Raji (cell line): ENCODE measurements around the gene SLC16A7.

Experiments
- POLR2A ChIP-seq: IDR thresholded peaks from 2 replicates; pipeline ENCODE4 v1.6.1; 2011; ENCODE audit warnings: low read depth, low read length, control low read depth; ENCODE audit not compliant: insufficient read depth

The SLC16A7 gene

GRCh38 chr12:59646636-59647035 is 50.8 kb downstream of the SLC16A7 start:
- no peak for TF ChIP-seq POLR2A

GRCh38 chr12:59649203-59649602 is 53.4 kb downstream of the SLC16A7 start:
- no peak for TF ChIP-seq POLR2A

GRCh38 chr12:59650588-59651228 is 54.9 kb downstream of the SLC16A7 start:
- TF ChIP-seq POLR2A: no peak

- TF ChIP-seq POLR2A: no peak
Observed at GRCh38 chr12:59651229-59651920, 55.5 kb downstream of the SLC16A7 start.

- TF ChIP-seq POLR2A: no peak
Observed at GRCh38 chr12:59652130-59652529, 56.3 kb downstream of the SLC16A7 start.

- no peak for TF ChIP-seq POLR2A
Observed at GRCh38 chr12:59654061-59654460, 58.2 kb downstream of the SLC16A7 start.

- TF ChIP-seq POLR2A: no peak
Observed at GRCh38 chr12:59657266-59657665, 61.4 kb downstream of the SLC16A7 start.

GRCh38 chr12:59657711-59658110 is 61.9 kb downstream of the SLC16A7 start:
- TF ChIP-seq POLR2A: no peak

- TF ChIP-seq POLR2A: no peak
Observed at GRCh38 chr12:59660148-59660547, 64.3 kb downstream of the SLC16A7 start.

GRCh38 chr12:59660921-59661597 is 65.2 kb downstream of the SLC16A7 start:
- no peak for TF ChIP-seq POLR2A

- TF ChIP-seq POLR2A: no peak
Observed at GRCh38 chr12:59664495-59664894, 68.7 kb downstream of the SLC16A7 start.

- no peak for TF ChIP-seq POLR2A
Observed at GRCh38 chr12:59665701-59666100, 69.9 kb downstream of the SLC16A7 start.

GRCh38 chr12:59668674-59669073 is 72.8 kb downstream of the SLC16A7 start:
- no peak for TF ChIP-seq POLR2A

- TF ChIP-seq POLR2A: no peak
Observed at GRCh38 chr12:59672273-59672672, 76.4 kb downstream of the SLC16A7 start.

- no peak for TF ChIP-seq POLR2A
Observed at GRCh38 chr12:59675461-59675860, 79.6 kb downstream of the SLC16A7 start.

GRCh38 chr12:59677857-59678256 is 82.0 kb downstream of the SLC16A7 start:
- TF ChIP-seq POLR2A: no peak
